HFF-Myc (cell line): ENCODE results near the gene EEFSEC.

Experiments
- DNase-seq: peaks from one replicate; pipeline ENCODE4 v3.0.0-alpha.2; 2011; ENCODE audit warnings: low read depth; ENCODE audit errors: extremely low read depth
- H3K4me3 ChIP-seq: replicated peaks from 2 replicates; pipeline ENCODE4 v1.5.1; 2011; ENCODE audit warnings: low read depth, mild to moderate bottlenecking, control low read depth, low read length
- TF ChIP-seq, protein P1 (sequence below): IDR thresholded peaks from 2 replicates; pipeline ENCODE4 v1.5.1; 2012; ENCODE audit warnings: mild to moderate bottlenecking, low read depth, low read length, control low read depth; ENCODE audit errors: missing control alignments

Gene EEFSEC

DNA sequence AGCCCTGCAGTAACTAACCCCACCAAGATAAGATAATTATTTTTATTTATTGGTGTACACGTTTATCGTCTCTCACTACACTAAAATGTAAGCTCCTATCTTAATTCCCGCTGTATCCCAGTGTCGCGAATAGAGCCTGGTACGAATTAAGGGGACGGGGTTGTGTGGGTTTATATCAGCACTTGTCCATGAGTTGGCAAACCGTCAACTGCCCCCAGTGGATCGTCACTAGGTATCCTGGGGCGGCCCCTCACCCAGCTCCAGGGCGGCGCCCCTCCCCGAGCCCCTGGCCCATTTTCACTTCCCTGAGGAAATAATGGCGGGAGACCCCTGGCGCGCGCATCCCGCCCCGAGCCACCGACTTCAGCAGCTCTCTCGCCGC lies 30.1 kb upstream of the EEFSEC start:
- H3K4me3 ChIP-seq: peak overlapping the region; percentile 88
- TF ChIP-seq, protein P1, sequence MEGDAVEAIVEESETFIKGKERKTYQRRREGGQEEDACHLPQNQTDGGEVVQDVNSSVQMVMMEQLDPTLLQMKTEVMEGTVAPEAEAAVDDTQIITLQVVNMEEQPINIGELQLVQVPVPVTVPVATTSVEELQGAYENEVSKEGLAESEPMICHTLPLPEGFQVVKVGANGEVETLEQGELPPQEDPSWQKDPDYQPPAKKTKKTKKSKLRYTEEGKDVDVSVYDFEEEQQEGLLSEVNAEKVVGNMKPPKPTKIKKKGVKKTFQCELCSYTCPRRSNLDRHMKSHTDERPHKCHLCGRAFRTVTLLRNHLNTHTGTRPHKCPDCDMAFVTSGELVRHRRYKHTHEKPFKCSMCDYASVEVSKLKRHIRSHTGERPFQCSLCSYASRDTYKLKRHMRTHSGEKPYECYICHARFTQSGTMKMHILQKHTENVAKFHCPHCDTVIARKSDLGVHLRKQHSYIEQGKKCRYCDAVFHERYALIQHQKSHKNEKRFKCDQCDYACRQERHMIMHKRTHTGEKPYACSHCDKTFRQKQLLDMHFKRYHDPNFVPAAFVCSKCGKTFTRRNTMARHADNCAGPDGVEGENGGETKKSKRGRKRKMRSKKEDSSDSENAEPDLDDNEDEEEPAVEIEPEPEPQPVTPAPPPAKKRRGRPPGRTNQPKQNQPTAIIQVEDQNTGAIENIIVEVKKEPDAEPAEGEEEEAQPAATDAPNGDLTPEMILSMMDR: no peak
- DNase-seq: no peak

DNA sequence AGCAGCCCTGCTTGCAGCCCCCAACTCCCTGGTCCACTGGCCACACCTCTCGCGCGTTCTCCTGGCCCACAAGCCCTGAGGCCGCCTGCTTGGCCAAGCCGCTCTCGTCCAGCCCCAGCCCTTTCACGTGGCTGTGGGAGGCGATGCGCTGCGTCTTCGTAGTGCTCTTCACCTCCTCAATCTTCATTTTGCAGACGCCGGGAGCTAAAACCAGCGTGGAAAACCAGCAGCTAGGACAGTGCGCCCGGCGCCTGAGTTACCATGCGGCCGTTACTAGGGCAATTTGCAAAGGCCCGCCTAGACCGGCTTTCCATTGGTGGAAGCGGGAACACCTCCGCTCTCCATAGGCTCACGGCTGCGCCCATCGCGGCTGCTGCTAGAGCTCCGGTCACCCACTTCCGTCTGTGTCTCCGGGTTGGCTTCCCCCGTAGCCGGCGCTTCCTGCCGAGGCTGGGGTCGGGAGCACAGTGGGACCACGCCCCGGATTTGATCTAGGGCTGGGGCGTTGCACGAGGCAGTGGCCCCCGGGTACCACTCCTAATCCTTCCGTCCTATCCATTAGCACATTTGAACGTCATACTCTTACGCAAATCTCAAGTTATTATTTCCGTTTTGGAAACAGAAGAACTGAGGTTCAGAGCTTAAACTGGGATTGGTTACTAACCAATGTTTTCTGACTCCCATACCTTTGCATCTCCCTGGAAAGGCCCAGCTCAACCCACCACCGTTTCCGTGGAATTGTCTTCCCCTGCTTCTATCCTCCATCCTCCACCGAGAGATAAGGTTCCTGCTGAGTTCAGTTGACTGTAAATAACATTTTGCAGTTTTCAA lies 29.5 kb upstream of the EEFSEC start, which contains the start of gene RUVBL1:
TSS of gene RUVBL1 (minus strand) at position 275 of the 831 bp plus-strand sequence. CDS start at position 187, 88 bp downstream.
- TF ChIP-seq, protein P1: no peak
- peak within 1 kb of the TSS; percentile 88 for H3K4me3 ChIP-seq
- peak; percentile 97 for DNase-seq

DNA sequence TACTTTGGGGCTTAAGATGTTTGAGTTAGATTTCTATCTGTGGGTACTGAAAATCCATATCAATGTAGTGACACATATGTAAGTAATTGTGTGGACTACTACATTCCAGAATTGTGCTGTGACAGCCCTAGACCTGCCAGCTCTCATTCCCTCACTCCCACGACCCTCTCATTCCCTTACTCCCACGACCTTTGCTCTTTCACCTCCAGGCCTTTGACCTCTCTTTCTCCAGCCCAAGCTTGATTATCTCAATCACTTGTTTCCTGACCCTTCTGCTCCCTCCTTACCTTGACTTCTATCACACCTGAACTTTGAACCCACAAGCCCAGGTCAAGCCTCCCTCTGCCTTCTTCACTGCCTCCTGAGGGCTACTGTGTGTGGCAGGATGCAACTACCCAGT lies 26.0 kb upstream of the EEFSEC start:
- H3K4me3 ChIP-seq: no peak overlapping the region
- TF ChIP-seq, protein P1: no peak
- no peak for DNase-seq

DNA sequence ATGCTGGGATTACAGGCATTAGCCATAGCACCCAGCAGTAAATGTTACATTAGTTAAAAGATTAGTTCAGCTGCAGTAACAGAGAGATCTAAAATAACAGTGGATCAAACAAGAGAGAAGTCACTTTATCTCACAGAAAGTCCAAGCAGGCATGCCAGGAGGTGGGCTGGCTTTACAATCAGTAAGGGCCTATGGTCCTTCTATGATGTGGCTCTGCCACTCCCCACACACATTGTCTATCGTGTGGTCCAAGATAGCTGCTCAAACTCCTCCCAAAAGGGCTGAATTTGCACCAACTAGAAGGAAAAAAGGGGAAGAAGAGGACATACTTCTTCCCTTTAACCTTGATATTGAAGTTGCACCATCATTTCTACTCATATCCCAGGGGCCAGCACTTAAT lies 25.0 kb upstream of the EEFSEC start:
- no peak for DNase-seq
- TF ChIP-seq, protein P1: no peak
- H3K4me3 ChIP-seq: no peak overlapping the region

DNA sequence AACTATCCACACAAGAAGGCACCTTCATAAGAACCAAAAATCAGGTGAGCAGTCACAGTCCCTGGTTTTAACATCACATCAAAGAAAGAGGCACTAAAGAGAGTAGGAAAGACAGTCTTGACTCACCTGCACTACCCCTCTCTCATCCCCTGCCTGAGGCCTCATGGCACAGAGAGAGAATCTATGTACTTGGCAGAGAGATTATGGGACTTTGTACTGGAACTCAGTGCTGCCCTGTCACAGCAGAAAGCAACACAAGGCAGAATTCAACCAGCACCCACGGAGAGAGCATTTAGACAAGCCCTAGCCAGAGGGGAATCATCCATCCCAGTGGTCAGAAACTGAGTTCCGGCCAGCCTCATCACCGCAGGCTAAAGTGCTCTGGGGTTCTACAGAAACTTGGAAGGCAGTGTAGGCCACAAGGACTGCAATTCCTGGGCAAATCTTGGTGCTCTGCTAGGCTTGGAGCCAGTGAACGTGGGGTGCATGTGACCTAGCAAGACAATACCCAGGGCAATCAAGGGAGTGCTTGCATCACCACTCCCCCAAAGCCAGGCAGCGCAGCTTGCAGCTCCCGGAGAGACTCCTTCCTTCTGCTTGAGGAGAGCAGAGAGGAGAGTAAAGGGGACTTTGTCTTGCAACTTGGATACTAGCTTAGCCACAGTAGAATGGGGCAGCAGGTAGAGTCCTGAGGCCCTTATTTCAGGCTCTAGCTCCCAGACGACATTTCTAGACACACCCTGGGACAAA lies 21.2 kb upstream of the EEFSEC start:
- no peak for DNase-seq
- H3K4me3 ChIP-seq: no peak overlapping the region
- TF ChIP-seq, protein P1: no peak

DNA sequence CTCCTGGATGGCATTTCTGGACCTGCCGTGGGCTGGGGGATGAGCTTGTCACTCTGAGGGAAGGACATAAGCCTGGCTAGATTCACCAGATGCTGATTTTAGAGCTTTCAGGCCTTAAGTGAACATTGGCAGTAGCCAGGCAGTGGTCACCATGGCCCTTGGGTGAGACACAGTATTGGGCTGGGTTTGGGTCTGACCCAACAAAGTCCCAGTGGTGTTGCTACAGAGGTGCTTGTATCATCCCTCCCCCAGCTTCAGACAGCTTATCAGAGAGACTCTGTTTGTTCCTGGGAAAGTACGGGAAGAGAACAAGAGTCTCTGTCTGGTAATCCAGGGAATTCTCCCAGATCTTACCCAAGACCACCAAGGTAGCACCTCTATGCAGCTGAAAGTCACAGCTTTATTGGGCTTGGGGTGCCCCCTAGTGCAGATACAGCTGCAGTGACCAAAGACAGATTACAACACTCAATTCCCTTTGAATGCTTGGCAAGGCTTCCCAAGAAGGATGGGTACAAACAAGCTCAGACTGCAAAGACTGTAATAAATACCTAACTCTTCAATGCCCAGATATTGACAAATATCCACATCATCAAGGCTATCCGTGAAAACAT lies 19.9 kb upstream of the EEFSEC start:
- no peak overlapping the region for H3K4me3 ChIP-seq
- peak; percentile 46 for DNase-seq
- TF ChIP-seq, protein P1: peak; percentile 83
